ENCODE measurements around the gene AGAP4.
"Not testable (repeated sequence)": the region's sequence is repeated elsewhere in the genome, so short reads cannot be mapped to it uniquely, and the experiment has no call there.

DNA sequence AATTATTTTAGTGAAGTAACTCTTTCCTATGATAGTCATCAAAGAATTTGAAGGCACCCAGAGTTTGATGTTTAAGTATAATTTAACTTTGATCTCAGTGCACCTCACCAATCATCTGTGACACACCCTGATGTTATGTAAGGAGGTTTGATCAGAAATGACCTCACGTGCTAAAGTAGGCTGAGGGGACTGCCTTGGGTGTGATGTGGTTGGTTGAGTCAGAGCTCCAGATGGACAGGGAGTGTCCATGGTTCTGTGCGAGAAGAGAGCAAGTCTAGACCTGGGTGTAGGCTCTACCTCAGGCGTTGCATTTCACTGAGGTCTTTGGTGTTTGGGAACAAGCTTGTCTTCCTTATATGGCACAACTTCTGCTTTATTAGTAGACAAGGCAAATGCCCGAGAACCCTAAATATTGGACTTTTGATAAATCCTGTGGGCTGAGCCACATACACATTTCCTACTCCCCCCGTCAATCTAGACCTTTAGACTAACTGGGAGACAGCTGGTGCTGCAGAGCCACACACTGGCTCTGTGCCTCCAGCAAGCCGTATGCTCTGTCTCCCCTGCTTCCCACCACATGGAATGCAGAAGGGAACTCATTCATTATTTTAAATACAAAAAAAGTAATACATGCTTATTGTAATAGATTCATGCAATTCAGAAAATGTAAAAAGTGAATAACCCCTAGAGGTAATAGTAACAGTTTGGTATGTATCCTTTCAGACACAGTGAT is 56.4 kb downstream of the AGAP4 start:
- TF ChIP-seq, protein P1, sequence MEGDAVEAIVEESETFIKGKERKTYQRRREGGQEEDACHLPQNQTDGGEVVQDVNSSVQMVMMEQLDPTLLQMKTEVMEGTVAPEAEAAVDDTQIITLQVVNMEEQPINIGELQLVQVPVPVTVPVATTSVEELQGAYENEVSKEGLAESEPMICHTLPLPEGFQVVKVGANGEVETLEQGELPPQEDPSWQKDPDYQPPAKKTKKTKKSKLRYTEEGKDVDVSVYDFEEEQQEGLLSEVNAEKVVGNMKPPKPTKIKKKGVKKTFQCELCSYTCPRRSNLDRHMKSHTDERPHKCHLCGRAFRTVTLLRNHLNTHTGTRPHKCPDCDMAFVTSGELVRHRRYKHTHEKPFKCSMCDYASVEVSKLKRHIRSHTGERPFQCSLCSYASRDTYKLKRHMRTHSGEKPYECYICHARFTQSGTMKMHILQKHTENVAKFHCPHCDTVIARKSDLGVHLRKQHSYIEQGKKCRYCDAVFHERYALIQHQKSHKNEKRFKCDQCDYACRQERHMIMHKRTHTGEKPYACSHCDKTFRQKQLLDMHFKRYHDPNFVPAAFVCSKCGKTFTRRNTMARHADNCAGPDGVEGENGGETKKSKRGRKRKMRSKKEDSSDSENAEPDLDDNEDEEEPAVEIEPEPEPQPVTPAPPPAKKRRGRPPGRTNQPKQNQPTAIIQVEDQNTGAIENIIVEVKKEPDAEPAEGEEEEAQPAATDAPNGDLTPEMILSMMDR (IDR thresholded peaks at IDR 0.05 in 4 of 5, conservative IDR thresholded peaks at IDR 0.05 in 1 of 5): not testable (repeated sequence)
- not testable (repeated sequence) for TF ChIP-seq POLR2A (IDR thresholded peaks at IDR 0.05)

All from gastrocnemius medialis (tissue), 4 donors.